ENCODE data around the gene NCEH1.

- TF ChIP-seq MAX (IDR thresholded peaks at IDR 0.05; ENCODE audit: low read depth, low read length) (no peak), POLR2A (IDR thresholded peaks at IDR 0.05; ENCODE audit: extremely low read depth, insufficient read length) (no peak), CTCF (IDR thresholded peaks at IDR 0.05; ENCODE audit: low read depth, low read length) (peak; percentile 53)
Observed at GRCh38 chr3:172675441-172676193, 35.2 kb downstream of the NCEH1 start.
